Activated CD8-positive, alpha-beta memory T cell treated with anti-CD3 and anti-CD28 coated beads, Interleukin-2, amount 50 U/mL, for 1 hour (primary cell): ENCODE measurements around the gene NDST1.

Experiments used
- DNase-seq: peaks from one replicate; pipeline ENCODE4 v3.0.0-alpha.2; 2020; ENCODE audit errors: extremely low read depth

NDST1 gene

GRCh38 chr5:150587856-150588595 lies 80.1 kb downstream of the NDST1 start:
- no peak for DNase-seq

GRCh38 chr5:150588596-150588890 lies 80.6 kb downstream of the NDST1 start:
- DNase-seq: no peak

GRCh38 chr5:150589862-150590601 lies 82.1 kb downstream of the NDST1 start:
- DNase-seq: no peak

GRCh38 chr5:150590979-150591695 lies 83.2 kb downstream of the NDST1 start:
- no peak for DNase-seq

GRCh38 chr5:150593593-150593992 lies 85.7 kb downstream of the NDST1 start:
- no peak for DNase-seq

- DNase-seq: no peak
Observed at GRCh38 chr5:150593996-150594395, 86.1 kb downstream of the NDST1 start.

- DNase-seq: no peak
Observed at GRCh38 chr5:150595466-150596031, 87.6 kb downstream of the NDST1 start.

- no peak for DNase-seq
Observed at GRCh38 chr5:150596313-150596712, 88.4 kb downstream of the NDST1 start.

- no peak for DNase-seq
Observed at GRCh38 chr5:150596826-150597225, 88.9 kb downstream of the NDST1 start.

- DNase-seq: no peak
Observed at GRCh38 chr5:150598006-150598405, 90.1 kb downstream of the NDST1 start.

GRCh38 chr5:150598821-150599273 lies 90.9 kb downstream of the NDST1 start:
- DNase-seq: no peak

- no peak for DNase-seq
Observed at GRCh38 chr5:150599281-150599680, 91.3 kb downstream of the NDST1 start.

- no peak for DNase-seq
Observed at GRCh38 chr5:150599917-150600511, 92.1 kb downstream of the NDST1 start.

GRCh38 chr5:150600616-150601490 lies 92.9 kb downstream of the NDST1 start:
- no peak for DNase-seq

- no peak for DNase-seq
Observed at GRCh38 chr5:150601491-150602345, 93.8 kb downstream of the NDST1 start.

GRCh38 chr5:150603052-150603451 lies 95.1 kb downstream of the NDST1 start:
- no peak for DNase-seq

- DNase-seq: no peak
Observed at GRCh38 chr5:150603491-150603890, 95.6 kb downstream of the NDST1 start.

- DNase-seq: no peak
Observed at GRCh38 chr5:150604010-150604409, 96.1 kb downstream of the NDST1 start.

GRCh38 chr5:150604894-150605440 lies 97.0 kb downstream of the NDST1 start:
- no peak for DNase-seq

- DNase-seq: no peak
Observed at GRCh38 chr5:150605546-150605945, 97.6 kb downstream of the NDST1 start.
